ENCODE measurements around the gene CALM1. TPM values are rescaled to one million over a fixed set of nuclear protein-coding genes. Genes with fewer than 3 reads are reported as not detected.

CALM1 gene
- total RNA-seq, 2 experiments from 2014 or later: 960 to 975 TPM

DNA sequence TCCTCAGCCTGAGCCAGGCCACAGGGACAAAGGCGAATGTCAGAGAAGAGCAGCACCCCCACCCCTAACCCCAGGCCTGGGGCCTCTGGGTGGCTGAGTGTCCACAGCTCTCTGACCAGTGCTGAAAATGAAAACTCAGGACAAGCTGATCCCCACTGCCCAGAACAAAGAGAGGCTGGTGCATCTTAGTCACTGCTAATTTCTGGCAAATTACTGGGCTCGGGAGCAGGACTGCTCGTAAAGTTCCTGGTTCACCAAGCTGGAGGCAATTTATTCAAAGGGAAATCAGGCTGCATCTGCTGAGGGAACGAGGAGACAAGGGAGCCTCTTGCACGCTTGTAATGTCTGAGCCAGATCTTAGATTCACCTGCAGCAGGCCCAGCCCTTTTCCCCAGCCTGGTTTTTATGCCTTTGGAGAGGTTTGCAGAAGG lies 43.2 kb downstream of the CALM1 start:
- DNase-seq: no peak
- H3K27ac Mint-ChIP-seq: no peak overlapping the region
- ChIA-PET POLR2A (no interaction called here), CTCF (no interaction called here)
- no peaks in the 10 kb centered on the region for H3K36me3 Mint-ChIP-seq (ENCODE audit: low read depth)
- intact Hi-C loops (cut with DNase I, micrococcal nuclease): no loop called here
- no peaks in the 10 kb centered on the region for H3K27me3 Mint-ChIP-seq
- H3K9me3 Mint-ChIP-seq: no peaks in the 10 kb centered on the region
- no peaks in the 10 kb centered on the region for H3K27me3 ChIP-seq (ENCODE audit: control insufficient read depth in 1 of 2, insufficient read depth in 2 of 2, low read length in 2 of 2)
- H3K4me3 ChIP-seq (ENCODE audit: low read length): no peak overlapping the region
- TF ChIP-seq CTCF (IDR thresholded peaks at IDR 0.05): no peak
- H3K9me3 ChIP-seq (ENCODE audit: control insufficient read depth in 1 of 2, insufficient read depth in 1 of 2, low read length in 2 of 2): no peaks in the 10 kb centered on the region
- no peaks in the 10 kb centered on the region for H3K4me1 ChIP-seq (ENCODE audit: insufficient read depth, low read length)
- no peak overlapping the region for H3K27ac ChIP-seq (ENCODE audit: low read depth in 1 of 2, low read length in 2 of 2)
- H3K4me1 Mint-ChIP-seq (ENCODE audit: low read depth): no peaks in the 10 kb centered on the region
- ATAC-seq (ENCODE audit: poor library complexity): no peak
- no peaks in the 10 kb centered on the region for H3K36me3 ChIP-seq (ENCODE audit: insufficient read depth, low read length)
- no peak overlapping the region for H3K4me3 Mint-ChIP-seq

GRCh38 chr14:90440592-90440991 lies 43.8 kb downstream of the CALM1 start:
- no peaks in the 10 kb centered on the region for H3K36me3 Mint-ChIP-seq (ENCODE audit: low read depth)
- DNase-seq: no peak
- H3K27me3 Mint-ChIP-seq: no peaks in the 10 kb centered on the region
- ChIA-PET POLR2A (no interaction called here), CTCF (no interaction called here)
- no peaks in the 10 kb centered on the region for H3K4me1 Mint-ChIP-seq (ENCODE audit: low read depth)
- H3K4me3 Mint-ChIP-seq: no peak overlapping the region
- no peaks in the 10 kb centered on the region for H3K36me3 ChIP-seq (ENCODE audit: insufficient read depth, low read length)
- H3K27me3 ChIP-seq (ENCODE audit: control insufficient read depth in 1 of 2, insufficient read depth in 2 of 2, low read length in 2 of 2): no peaks in the 10 kb centered on the region
- no peak overlapping the region for H3K27ac Mint-ChIP-seq
- ATAC-seq (ENCODE audit: poor library complexity): no peak
- H3K27ac ChIP-seq (ENCODE audit: low read depth in 1 of 2, low read length in 2 of 2): no peak overlapping the region
- intact Hi-C loops (cut with DNase I, micrococcal nuclease): no loop called here
- no peaks in the 10 kb centered on the region for H3K9me3 Mint-ChIP-seq
- TF ChIP-seq CTCF (IDR thresholded peaks at IDR 0.05): no peak
- H3K9me3 ChIP-seq (ENCODE audit: control insufficient read depth in 1 of 2, insufficient read depth in 1 of 2, low read length in 2 of 2): no peaks in the 10 kb centered on the region
- no peaks in the 10 kb centered on the region for H3K4me1 ChIP-seq (ENCODE audit: insufficient read depth, low read length)
- H3K4me3 ChIP-seq (ENCODE audit: low read length): no peak overlapping the region

DNA sequence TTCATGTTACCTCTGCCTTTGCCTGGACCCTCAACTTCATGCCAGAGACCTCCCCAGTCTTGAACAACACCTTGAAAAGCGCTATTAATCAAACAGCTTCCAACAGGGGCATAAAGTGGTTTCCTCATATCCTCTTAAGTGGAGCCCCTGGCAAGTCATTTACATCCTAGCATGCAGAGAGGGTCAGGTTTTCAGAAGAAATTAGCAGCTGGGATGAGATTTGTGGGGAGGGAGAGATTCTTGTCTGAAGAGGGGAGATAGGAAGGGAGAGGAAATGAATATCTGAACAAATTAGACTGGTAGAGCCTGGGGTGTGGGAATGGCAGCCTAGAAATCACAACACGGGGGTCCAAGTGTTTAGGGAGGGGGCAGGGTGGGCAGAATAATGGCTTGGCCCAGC lies 45.6 kb downstream of the CALM1 start:
- no peak for TF ChIP-seq CTCF (IDR thresholded peaks at IDR 0.05)
- POLR2A ChIA-PET: no interaction called here
- H3K27me3 ChIP-seq (ENCODE audit: control insufficient read depth in 1 of 2, insufficient read depth in 2 of 2, low read length in 2 of 2): no peaks in the 10 kb centered on the region
- Mint-ChIP-seq H3K27ac (no peak overlapping the region), H3K4me3 (no peak overlapping the region), H3K36me3 (ENCODE audit: low read depth) (no peaks in the 10 kb centered on the region), H3K27me3 (no peaks in the 10 kb centered on the region), H3K4me1 (ENCODE audit: low read depth) (no peaks in the 10 kb centered on the region), H3K9me3 (no peaks in the 10 kb centered on the region)
- CTCF ChIA-PET: no interaction called here
- DNase-seq: no peak
- no peaks in the 10 kb centered on the region for H3K36me3 ChIP-seq (ENCODE audit: insufficient read depth, low read length)
- H3K27ac ChIP-seq (ENCODE audit: low read depth in 1 of 2, low read length in 2 of 2): no peak overlapping the region
- no peak overlapping the region for H3K4me3 ChIP-seq (ENCODE audit: low read length)
- no peak for ATAC-seq (ENCODE audit: poor library complexity)
- intact Hi-C loops (cut with DNase I, micrococcal nuclease): no loop called here
- H3K9me3 ChIP-seq (ENCODE audit: control insufficient read depth in 1 of 2, insufficient read depth in 1 of 2, low read length in 2 of 2): peaks cover 0 to 3% of the 10 kb centered on the region in 2 experiments
- no peaks in the 10 kb centered on the region for H3K4me1 ChIP-seq (ENCODE audit: insufficient read depth, low read length)
